Measurements from ENCODE around the gene RUFY3. TPM values are rescaled to one million over a fixed set of nuclear protein-coding genes. Genes with fewer than 3 reads are reported as not detected.

RUFY3 gene
- total and polyA plus RNA-seq, 4 experiments from 2014 or later: 3.3 to 36.2 (median 22.7) TPM

GRCh38 chr4:70788733-70789132, 67.0 kb downstream of the RUFY3 start:
- no peaks in the 10 kb centered on the region for H3K9me3 Mint-ChIP-seq
- H3K4me1 Mint-ChIP-seq: peaks cover 0 to 2% (median 0%) of the 10 kb centered on the region in 4 donors
- no peaks in the 10 kb centered on the region for H3K27me3 ChIP-seq (ENCODE audit: insufficient read depth, low read length)
- H3K27ac Mint-ChIP-seq: no peak overlapping the region
- H3K4me3 ChIP-seq (ENCODE audit: low read length in 2 of 2): no peak overlapping the region
- no peaks in the 10 kb centered on the region for H3K36me3 ChIP-seq (ENCODE audit: insufficient read depth, low read length)
- no peaks in the 10 kb centered on the region for H3K4me1 ChIP-seq (ENCODE audit: insufficient read depth, low read length)
- no peak for DNase-seq
- ChIA-PET POLR2A (ENCODE audit: partially characterized antibody) (no interaction called here), CTCF (ENCODE audit: partially characterized antibody) (no interaction called here)
- no peak overlapping the region for H3K4me3 Mint-ChIP-seq
- no peaks in the 10 kb centered on the region for H3K27me3 Mint-ChIP-seq
- H3K9me3 ChIP-seq (ENCODE audit: control insufficient read depth in 1 of 2, low read length in 2 of 2): no peaks in the 10 kb centered on the region
- no peak overlapping the region for H3K27ac ChIP-seq (ENCODE audit: low read depth, low read length)
- peaks cover 36 to 38% of the 10 kb centered on the region in 2 donors for H3K36me3 Mint-ChIP-seq
- intact Hi-C loops (cut with micrococcal nuclease): no loop called here

DNA sequence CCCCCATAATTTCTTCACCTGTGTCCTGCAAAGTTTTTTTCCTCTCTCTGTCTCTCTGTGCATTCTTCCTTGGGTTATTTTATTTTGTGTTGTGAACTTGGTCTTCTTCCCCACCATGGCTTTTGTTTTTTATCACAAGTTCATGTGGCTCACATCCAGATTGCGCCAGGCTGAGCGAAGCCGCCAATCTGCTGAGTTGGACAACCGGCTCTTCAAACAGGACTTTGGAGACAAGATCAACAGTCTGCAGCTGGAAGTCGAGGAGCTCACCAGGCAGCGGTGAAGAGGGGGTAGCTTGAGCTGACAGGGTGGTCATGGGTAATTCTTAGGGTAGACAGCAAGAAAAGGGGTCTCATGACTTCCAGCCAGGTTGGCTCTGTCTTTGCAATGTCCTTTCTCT, 71.9 kb downstream of the RUFY3 start:
- peaks cover 30 to 34% of the 10 kb centered on the region in 2 donors for H3K36me3 Mint-ChIP-seq
- ChIA-PET CTCF (ENCODE audit: partially characterized antibody) (interaction anchor here (2.1 kb wide), 1 partner anchor 58 kb away, joined by 4 read pairs; no protein-coding TSS in a partner anchor), POLR2A (ENCODE audit: partially characterized antibody) (no interaction called here)
- no peaks in the 10 kb centered on the region for H3K27me3 ChIP-seq (ENCODE audit: insufficient read depth, low read length)
- peak overlapping the region in 1 of 8 donors; percentile 49 for H3K4me3 Mint-ChIP-seq
- no peak overlapping the region for H3K27ac Mint-ChIP-seq
- no peaks in the 10 kb centered on the region for H3K9me3 Mint-ChIP-seq
- no peak overlapping the region for H3K27ac ChIP-seq (ENCODE audit: low read depth, low read length)
- H3K36me3 ChIP-seq (ENCODE audit: insufficient read depth, low read length): no peaks in the 10 kb centered on the region
- H3K4me1 Mint-ChIP-seq: peaks cover 0 to 2% (median 0%) of the 10 kb centered on the region in 4 donors
- no peaks in the 10 kb centered on the region for H3K9me3 ChIP-seq (ENCODE audit: control insufficient read depth in 1 of 2, low read length in 2 of 2)
- no peaks in the 10 kb centered on the region for H3K27me3 Mint-ChIP-seq
- intact Hi-C loops (cut with micrococcal nuclease): no loop called here
- DNase-seq: no peak
- H3K4me1 ChIP-seq (ENCODE audit: insufficient read depth, low read length): no peaks in the 10 kb centered on the region
- H3K4me3 ChIP-seq (ENCODE audit: low read length in 2 of 2): no peak overlapping the region

- Histone ChIP-seq H3K27me3 (ENCODE audit: insufficient read depth, low read length) (no peaks in the 10 kb centered on the region), H3K4me3 (ENCODE audit: low read length in 2 of 2) (no peak overlapping the region), H3K27ac (ENCODE audit: low read depth, low read length) (no peak overlapping the region), H3K9me3 (ENCODE audit: control insufficient read depth in 1 of 2, low read length in 2 of 2) (no peaks in the 10 kb centered on the region), H3K36me3 (ENCODE audit: insufficient read depth, low read length) (no peaks in the 10 kb centered on the region), H3K4me1 (ENCODE audit: insufficient read depth, low read length) (no peaks in the 10 kb centered on the region)
- no peak for DNase-seq
- Mint-ChIP-seq H3K27ac (peak overlapping the region in 4 of 7 donors; percentile 39 to 59 (median 46)), H3K27me3 (no peaks in the 10 kb centered on the region), H3K9me3 (no peaks in the 10 kb centered on the region), H3K4me1 (peaks cover 7 to 11% (median 10%) of the 10 kb centered on the region in 4 donors), H3K4me3 (no peak overlapping the region), H3K36me3 (peaks cover 5 to 12% of the 10 kb centered on the region in 2 donors)
- POLR2A ChIA-PET (ENCODE audit: partially characterized antibody): interaction anchor here (0.6 kb wide), 1 partner anchor 12 kb away, joined by 3 read pairs; no protein-coding TSS in a partner anchor
- CTCF ChIA-PET (ENCODE audit: partially characterized antibody): no interaction called here
- intact Hi-C loops (cut with micrococcal nuclease): no loop called here
Observed at GRCh38 chr4:70801265-70801809, 79.6 kb downstream of the RUFY3 start.

GRCh38 chr4:70802928-70803580, 81.3 kb downstream of the RUFY3 start:
- no peak overlapping the region for H3K4me3 ChIP-seq (ENCODE audit: low read length in 2 of 2)
- H3K27ac ChIP-seq (ENCODE audit: low read depth, low read length): no peak overlapping the region
- Mint-ChIP-seq H3K27ac (peak overlapping the region in 1 of 7 donors; percentile 25), H3K36me3 (peaks cover 0 to 7% of the 10 kb centered on the region in 2 donors), H3K27me3 (no peaks in the 10 kb centered on the region), H3K9me3 (no peaks in the 10 kb centered on the region), H3K4me3 (no peak overlapping the region), H3K4me1 (peaks cover 7 to 11% (median 11%) of the 10 kb centered on the region in 4 donors)
- no peaks in the 10 kb centered on the region for H3K27me3 ChIP-seq (ENCODE audit: insufficient read depth, low read length)
- intact Hi-C loops (cut with micrococcal nuclease): no loop called here
- H3K4me1 ChIP-seq (ENCODE audit: insufficient read depth, low read length): no peaks in the 10 kb centered on the region
- ChIA-PET POLR2A (ENCODE audit: partially characterized antibody) (interaction anchor here (0.6 to 1.2 kb wide), 2 partner anchors 8 to 69 kb away, joined by 3 to 6 read pairs; no protein-coding TSS in a partner anchor), CTCF (ENCODE audit: partially characterized antibody) (interaction anchor here (1.3 to 4.2 kb wide), 3 partner anchors 16 to 67 kb away, joined by 4 to 18 read pairs (median 5); no protein-coding TSS in a partner anchor)
- no peak for DNase-seq
- H3K36me3 ChIP-seq (ENCODE audit: insufficient read depth, low read length): no peaks in the 10 kb centered on the region
- H3K9me3 ChIP-seq (ENCODE audit: control insufficient read depth in 1 of 2, low read length in 2 of 2): no peaks in the 10 kb centered on the region

DNA sequence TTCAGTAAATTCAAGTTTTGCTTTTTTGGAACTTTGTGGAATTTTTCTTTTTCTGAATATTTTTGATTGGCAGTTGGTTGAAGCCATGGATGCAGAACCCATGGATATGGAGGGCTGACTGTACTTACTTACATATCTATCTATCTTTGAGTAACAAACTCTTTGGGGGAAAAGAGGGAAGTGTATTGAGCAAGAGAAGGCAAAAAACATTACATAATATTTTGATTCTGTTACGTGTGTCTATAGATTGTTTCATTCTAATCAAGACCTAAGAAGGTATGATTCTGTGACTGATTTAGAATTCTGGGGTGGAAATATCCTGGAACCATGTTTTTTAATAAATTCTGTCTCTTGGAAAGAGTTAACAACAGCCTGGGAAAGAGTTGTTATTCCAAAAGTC, 86.4 kb downstream of the RUFY3 start:
- Histone ChIP-seq H3K4me3 (ENCODE audit: low read length in 2 of 2) (no peak overlapping the region), H3K27ac (ENCODE audit: low read depth, low read length) (no peak overlapping the region), H3K9me3 (ENCODE audit: control insufficient read depth in 1 of 2, low read length in 2 of 2) (no peaks in the 10 kb centered on the region), H3K27me3 (ENCODE audit: insufficient read depth, low read length) (no peaks in the 10 kb centered on the region), H3K4me1 (ENCODE audit: insufficient read depth, low read length) (no peaks in the 10 kb centered on the region), H3K36me3 (ENCODE audit: insufficient read depth, low read length) (no peaks in the 10 kb centered on the region)
- ChIA-PET CTCF (ENCODE audit: partially characterized antibody) (no interaction called here), POLR2A (ENCODE audit: partially characterized antibody) (no interaction called here)
- intact Hi-C loops (cut with micrococcal nuclease): no loop called here
- Mint-ChIP-seq H3K9me3 (no peaks in the 10 kb centered on the region), H3K4me1 (peaks cover 0 to 4% (median under 1%) of the 10 kb centered on the region in 4 donors), H3K27ac (peak overlapping the region in 2 of 7 donors; percentile 32 to 36), H3K36me3 (peaks cover 0 to 7% of the 10 kb centered on the region in 2 donors), H3K4me3 (no peak overlapping the region), H3K27me3 (no peaks in the 10 kb centered on the region)
- no peak for DNase-seq

- H3K27me3 Mint-ChIP-seq: no peaks in the 10 kb centered on the region
- H3K36me3 ChIP-seq (ENCODE audit: insufficient read depth, low read length): peaks cover 14% of the 10 kb centered on the region
- ChIA-PET POLR2A (ENCODE audit: partially characterized antibody) (no interaction called here), CTCF (ENCODE audit: partially characterized antibody) (no interaction called here)
- no peaks in the 10 kb centered on the region for H3K27me3 ChIP-seq (ENCODE audit: insufficient read depth, low read length)
- H3K27ac ChIP-seq (ENCODE audit: low read depth, low read length): no peak overlapping the region
- peaks cover 8 to 13% (median 10%) of the 10 kb centered on the region in 4 donors for H3K4me1 Mint-ChIP-seq
- H3K27ac Mint-ChIP-seq: no peak overlapping the region
- no peaks in the 10 kb centered on the region for H3K9me3 ChIP-seq (ENCODE audit: control insufficient read depth in 1 of 2, low read length in 2 of 2)
- no peaks in the 10 kb centered on the region for H3K4me1 ChIP-seq (ENCODE audit: insufficient read depth, low read length)
- no peaks in the 10 kb centered on the region for H3K9me3 Mint-ChIP-seq
- peaks cover 19 to 23% of the 10 kb centered on the region in 2 donors for H3K36me3 Mint-ChIP-seq
- intact Hi-C loops (cut with micrococcal nuclease): no loop called here
- DNase-seq: no peak
- H3K4me3 Mint-ChIP-seq: no peak overlapping the region
- H3K4me3 ChIP-seq (ENCODE audit: low read length in 2 of 2): no peak overlapping the region
Observed at GRCh38 chr4:70815370-70815769, 93.6 kb downstream of the RUFY3 start.

DNA sequence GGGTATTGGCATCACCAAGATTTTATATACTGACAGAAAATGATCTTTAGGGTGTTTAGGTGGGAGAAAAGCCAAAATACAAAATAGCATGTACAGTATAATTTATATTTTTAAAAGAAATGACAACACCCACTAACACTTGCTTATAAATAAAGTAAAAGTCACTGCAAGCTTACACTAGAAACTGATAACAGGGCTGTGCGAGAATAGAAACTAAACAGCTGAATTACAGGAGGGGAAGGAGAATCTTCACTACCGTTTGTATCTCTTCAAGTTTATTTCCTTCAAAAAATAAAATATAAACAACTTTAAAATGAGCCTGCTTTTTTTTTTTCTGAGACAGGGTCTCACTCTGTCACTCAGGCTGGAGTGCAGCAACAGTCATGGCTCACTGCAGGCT, 95.1 kb downstream of the RUFY3 start:
- Histone ChIP-seq H3K4me3 (ENCODE audit: low read length in 2 of 2) (no peak overlapping the region), H3K27me3 (ENCODE audit: insufficient read depth, low read length) (no peaks in the 10 kb centered on the region), H3K27ac (ENCODE audit: low read depth, low read length) (no peak overlapping the region), H3K9me3 (ENCODE audit: control insufficient read depth in 1 of 2, low read length in 2 of 2) (no peaks in the 10 kb centered on the region), H3K4me1 (ENCODE audit: insufficient read depth, low read length) (no peaks in the 10 kb centered on the region), H3K36me3 (ENCODE audit: insufficient read depth, low read length) (peaks cover 15% of the 10 kb centered on the region)
- Mint-ChIP-seq H3K36me3 (peaks cover 22 to 31% of the 10 kb centered on the region in 2 donors), H3K4me1 (peaks cover 8 to 11% (median 10%) of the 10 kb centered on the region in 4 donors), H3K4me3 (no peak overlapping the region), H3K9me3 (no peaks in the 10 kb centered on the region), H3K27me3 (no peaks in the 10 kb centered on the region), H3K27ac (no peak overlapping the region)
- ChIA-PET CTCF (ENCODE audit: partially characterized antibody) (interaction anchor here (1.5 to 2.2 kb wide), 2 partner anchors 12 to 82 kb away, joined by 3 to 10 read pairs; no protein-coding TSS in a partner anchor), POLR2A (ENCODE audit: partially characterized antibody) (interaction anchor here (1.3 kb wide), 1 partner anchor 22 kb away, joined by 5 read pairs; the partner anchor contains the start of gene GRSF1)
- no peak for DNase-seq
- intact Hi-C loops (cut with micrococcal nuclease): no loop called here
